NCI-H2196 (cell line): ENCODE measurements around the gene OSBPL2.

ENCODE experiments used
- DNase-seq: peaks from one replicate; lab custom pipeline; 2025; ENCODE audit not compliant: unreplicated experiment; lab: John Stamatoyannopoulos, UW

Gene OSBPL2

DNA sequence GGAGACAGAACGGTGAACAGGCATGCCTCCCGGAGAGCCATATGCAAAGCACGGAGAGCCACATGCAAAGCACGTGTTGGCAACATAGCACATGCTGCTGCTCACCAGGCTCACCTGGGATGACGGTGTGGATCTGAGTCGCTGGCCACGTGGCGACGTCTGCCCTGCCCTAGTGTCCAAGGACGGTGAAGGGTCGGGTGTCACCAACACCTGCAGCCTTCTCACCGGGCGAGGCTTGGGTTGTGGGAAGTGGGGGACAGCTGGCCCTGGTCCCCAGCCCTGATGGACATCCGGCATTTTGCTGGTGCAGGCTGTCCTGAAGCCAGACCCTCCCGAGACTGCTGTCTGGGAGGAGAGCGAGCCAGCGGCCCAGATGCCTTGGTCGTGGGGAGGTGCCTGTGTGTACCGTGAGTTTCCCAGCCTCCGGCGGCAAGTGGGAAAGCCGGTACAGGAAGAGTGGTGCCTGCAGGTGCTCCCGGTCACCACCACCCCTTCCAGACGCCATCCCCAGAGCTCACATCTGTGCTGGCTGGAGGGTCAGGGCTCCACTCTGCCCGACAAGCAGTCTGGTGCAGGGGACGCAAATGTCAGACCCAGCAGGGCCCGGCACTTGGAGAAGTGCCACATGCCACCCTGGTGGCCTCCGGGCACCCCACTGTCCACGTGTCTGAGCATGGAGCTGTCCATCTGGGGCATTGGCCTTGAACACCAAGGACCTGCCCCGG is 58.6 kb downstream of the OSBPL2 start:
- DNase-seq, result no peak

DNA sequence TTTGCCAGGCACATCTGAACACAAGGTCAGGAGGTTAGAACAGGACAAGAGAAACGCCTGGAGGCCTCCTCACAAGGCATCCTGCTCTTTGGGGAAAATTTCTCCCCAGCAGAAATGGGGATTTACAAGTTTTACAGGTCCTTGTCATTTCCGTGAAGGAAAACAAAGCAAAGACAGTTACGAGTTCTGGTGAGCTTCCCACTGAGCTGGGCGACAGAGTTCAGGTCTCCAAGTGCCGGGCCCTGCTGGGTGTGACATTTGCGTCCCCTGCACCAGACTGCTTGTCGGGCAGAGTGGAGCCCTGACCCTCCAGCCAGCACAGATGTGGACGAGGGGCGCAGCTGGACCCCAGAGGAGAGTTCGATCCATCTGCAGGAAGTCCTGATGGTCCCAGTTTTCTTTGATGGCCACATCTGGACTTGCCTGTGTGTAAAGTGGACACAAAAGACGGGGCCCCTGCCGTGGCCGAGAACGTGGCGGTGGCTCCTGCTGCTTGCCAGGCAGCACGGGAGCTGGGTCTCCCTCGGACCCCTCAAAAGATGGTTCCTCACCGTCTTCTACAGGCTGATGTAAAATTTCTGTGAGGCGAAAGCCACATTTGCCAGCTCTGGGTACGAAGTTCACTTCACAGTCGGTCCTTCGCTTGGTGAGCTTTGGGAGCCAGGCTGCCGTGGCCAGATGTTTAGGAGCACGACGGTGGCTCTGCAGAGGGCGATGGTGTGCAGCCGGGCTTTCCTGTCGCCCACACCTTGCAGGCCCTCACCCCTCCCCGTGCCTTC is 59.3 kb downstream of the OSBPL2 start:
- no peak for DNase-seq

DNA sequence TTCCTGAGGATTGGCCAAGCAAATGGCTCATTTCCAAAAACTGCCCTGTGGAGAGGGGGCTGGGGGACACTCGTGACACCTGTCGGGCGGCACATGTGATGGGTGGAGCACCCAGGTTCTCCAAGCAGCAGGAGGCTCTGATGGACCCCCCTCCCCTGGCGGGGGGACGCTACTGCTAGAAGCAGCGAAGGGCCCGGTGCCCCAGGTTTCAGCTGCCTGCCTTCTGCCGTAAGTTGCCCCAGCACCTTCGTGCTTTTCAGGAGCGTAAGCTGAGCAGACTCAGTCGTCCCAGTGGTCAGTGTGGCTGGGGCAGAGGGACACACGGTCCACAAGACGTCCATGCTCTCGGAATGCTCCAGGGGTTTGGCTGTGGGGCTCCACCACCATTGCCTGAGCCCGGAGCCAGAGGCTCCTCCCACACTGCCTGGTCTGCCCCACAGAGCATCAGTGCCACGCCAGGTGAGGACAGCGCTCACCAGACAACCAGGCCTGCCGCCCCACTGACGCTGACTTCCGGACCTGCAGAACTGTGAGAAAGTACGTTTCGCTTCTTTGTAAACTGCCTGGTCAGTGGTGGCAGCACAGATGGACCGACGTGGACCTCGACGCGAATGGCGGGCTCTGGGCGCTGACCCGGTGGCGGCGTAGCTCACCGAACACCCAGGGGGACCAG is 60.4 kb downstream of the OSBPL2 start:
- no peak for DNase-seq

DNA sequence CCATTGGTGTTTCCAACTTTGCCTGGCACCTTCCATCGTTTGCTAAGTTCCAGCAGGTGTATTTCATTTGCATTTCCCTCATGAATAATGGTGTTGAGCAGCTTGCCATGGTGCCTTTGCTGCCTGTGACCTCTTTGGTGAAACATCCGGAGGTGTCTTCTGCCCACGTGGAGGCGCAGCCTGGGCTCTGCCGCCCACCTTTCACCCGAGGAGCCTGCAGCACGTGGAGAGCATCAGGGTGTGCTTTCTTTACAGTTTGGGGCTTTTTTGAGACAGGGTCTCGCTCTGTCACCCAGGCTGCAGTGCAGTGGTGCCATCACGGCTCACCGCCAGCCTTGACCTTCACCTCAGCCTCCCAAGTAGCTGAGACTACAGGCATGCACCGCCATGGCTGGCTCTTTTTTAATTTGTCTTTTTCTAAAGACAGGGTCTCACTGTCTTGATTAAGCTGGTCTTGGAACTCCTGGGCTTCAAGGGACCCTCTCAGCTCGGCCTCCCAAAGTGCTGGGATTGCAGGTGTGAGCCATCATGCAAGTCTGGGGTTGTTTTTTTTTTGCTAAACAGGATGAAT is 61.4 kb downstream of the OSBPL2 start:
- DNase-seq, result no peak

DNA sequence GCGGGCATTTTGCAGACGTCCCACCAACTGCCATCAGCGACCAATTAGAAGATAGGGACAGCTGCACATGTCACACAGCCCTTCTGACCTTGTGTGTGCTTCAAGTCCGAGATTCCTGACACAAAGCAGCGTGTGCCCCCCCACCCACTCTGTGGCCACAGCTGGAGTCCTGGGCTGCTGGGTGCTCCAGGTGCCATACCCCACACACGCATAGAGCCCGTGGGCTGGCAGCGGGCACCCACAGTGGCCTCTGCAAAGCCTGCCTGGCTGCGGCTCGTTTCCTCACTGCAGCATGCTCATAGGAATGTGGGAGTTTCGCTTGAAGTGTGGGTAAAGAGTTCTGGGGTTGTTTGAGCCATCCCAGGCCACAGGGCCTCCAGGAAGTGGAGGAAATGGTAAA is 62.0 kb downstream of the OSBPL2 start:
- DNase-seq, result no peak

DNA sequence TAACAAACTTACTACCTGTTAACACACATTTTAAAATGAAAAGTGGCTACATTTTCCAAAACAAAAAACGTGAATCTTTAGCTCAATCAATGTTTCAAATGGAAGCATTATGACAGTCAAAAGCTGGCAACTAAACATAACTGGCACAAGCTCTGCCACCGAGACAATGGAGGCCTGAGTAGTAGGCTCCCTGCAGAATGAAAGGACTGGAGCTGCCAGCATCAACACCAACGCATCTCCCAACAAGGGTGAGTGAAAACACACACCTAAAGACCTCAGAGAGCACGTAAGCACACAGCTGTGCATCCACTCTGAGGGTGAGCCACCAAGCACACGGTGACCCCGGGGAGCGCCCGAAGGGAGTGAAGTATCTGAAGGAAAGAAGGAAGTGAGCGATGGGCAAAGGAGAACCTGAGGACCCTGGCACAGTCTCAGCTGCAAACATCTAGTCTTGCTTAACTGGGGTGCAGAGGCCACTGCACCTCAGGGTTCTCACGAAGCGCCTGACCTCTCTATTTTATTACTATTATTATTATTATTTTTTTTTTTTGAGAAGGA is 62.9 kb downstream of the OSBPL2 start:
- no peak for DNase-seq

DNA sequence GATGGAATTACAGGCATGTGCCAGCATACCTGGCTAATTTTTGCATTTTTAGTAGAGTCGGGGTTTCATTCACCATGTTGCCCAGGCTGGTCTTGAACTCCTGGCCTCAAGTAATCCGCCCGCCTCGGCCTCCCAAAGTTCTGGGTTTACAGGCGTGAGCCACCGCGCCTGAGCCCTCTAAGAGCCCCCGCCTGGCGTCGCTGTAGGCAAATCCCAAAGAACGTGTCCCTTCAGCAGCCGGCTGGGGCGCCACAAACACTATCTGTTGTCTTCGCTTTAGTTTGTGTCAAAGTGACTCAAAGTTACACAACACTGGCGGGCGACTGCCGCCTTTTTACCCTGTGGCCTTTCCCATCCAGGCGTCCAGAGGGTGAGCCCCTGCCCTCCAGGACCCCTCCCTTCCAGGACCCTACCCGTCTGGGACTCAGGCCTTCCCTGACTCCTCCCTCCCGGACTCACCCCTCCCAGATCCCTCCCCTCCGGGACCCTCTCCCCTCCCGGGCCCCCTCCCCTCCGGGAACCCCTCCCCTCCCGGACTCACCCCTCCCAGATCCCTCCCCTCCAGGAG is 63.5 kb downstream of the OSBPL2 start:
- peak; percentile 91 for DNase-seq

DNA sequence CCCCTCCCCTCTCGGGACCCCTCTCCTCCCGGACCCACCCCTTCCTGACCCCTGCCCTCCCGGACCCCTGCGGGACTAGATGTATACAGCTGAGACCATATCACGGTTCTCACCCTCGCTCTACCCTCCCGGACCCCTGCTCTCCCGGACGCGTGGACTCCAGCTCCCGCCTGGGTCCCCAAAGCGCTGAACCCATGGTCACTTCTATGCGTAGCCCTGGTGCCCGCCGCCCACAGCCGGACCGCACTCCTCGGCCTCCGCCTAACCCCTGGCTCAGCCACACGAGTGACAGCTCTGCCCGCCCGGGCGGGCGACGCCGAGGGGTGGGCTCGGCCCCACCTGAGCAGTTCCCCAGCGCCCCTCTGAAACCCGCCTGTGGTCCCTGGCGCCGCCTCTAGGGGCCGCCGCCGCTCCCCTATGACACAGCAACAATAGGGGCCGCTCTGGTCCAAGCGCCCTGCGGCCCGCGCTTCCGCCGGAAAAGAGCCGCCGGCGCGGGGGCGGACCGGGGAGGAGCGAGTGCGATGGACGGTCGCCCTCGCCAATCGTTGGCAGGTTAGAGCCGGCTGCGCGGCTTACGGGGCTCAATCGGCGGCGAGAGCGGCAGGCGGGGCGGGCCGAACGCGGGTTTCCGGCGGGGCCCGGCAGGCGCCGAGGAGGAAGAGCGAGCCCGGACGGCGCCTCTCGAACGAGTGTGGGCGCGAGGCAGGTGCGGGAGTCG is 64.2 kb downstream of the OSBPL2 start, which contains the start of gene ADRM1:
ADRM1 (plus strand) TSS at position 657 of the 721 bp plus-strand sequence. CDS start 572 bp downstream, outside the sequence.
- DNase-seq, result peak; percentile 98

DNA sequence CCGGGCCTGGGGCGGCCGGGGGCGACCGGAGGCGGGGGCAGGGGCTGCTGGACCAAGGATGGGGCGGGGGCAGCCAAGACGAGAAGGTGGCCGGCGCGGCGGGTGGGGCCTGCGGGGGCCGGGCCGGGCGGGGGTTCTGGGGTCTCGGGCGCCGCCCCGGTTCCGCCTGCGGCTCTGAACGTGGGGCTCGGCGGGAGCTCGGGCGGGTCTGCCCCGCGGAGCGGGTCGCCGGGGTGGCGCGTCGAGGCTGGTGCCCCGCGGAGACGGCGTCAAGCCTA is 64.7 kb downstream of the OSBPL2 start:
- no peak for DNase-seq

DNA sequence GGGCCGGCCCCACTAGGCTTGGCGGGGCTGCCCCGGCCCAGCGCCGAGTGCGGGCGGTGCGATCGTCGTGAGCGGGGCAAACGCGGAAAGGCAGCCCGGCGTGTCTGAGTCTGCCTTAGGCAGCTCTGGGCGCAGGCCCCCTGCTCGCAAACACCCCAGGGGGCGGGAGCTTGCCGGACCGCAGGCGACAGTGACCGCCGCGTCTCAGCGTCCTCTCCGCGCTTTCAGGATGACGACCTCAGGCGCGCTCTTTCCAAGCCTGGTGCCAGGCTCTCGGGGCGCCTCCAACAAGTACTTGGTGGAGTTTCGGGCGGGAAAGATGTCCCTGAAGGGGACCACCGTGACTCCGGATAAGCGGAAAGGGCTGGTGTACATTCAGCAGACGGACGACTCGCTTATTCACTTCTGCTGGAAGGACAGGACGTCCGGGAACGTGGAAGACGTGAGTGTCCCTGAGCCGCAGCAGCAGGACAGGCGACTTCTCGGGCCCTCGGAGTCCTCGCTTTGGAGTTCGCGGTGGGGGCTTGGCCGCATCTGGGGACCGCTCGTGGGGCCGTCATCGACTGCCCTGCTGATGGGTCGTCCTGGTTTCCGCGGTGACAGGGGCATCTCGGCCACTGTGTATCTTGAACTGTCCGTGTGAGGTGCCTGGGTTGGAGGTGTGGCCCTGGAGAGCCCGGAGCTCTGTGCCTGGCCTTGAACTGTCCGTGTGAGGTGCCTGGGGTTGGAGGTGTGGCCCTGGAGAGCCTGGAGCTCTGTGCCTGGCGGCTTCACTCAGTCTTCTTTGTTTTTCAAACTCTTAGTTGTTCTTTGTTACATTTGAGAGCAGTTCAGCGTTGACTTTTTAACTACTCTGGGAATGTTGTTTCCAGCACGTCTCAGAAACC is 65.3 kb downstream of the OSBPL2 start:
- no peak for DNase-seq

DNA sequence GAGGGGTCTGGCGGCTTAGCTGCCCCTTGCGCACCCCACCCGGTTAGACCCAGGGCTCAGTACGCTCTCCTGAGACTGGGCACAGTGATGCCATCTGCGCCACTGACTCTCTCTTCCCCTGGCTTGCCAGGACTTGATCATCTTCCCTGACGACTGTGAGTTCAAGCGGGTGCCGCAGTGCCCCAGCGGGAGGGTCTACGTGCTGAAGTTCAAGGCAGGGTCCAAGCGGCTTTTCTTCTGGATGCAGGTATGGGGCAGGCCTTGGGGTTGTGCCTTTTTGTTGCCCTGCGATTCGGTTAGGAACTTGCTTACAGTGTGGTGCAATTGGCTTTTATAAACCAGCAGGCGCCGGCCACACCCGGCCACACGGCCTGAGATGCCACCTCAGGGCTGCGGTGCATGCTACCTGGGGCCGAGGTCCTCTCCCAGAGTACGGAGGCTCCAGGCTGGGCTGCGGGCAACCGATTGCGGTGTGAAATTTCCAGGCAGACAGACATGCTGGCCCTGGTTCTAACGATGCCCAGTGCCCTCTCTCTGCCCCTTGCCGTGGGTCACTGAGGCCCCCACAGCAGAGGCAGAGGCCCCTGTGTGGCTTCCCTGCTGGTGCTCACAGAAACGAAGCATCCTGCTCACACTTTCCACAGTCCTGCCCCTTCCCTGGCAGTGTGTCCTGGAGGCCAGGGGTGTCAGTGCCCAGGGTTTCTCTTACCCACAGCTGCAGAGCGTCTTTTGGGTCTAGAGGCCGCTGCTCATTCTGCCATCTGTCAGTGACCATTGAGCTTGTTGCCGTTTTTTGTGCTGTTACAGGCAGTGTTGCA is 66.2 kb downstream of the OSBPL2 start:
- DNase-seq, result no peak

DNA sequence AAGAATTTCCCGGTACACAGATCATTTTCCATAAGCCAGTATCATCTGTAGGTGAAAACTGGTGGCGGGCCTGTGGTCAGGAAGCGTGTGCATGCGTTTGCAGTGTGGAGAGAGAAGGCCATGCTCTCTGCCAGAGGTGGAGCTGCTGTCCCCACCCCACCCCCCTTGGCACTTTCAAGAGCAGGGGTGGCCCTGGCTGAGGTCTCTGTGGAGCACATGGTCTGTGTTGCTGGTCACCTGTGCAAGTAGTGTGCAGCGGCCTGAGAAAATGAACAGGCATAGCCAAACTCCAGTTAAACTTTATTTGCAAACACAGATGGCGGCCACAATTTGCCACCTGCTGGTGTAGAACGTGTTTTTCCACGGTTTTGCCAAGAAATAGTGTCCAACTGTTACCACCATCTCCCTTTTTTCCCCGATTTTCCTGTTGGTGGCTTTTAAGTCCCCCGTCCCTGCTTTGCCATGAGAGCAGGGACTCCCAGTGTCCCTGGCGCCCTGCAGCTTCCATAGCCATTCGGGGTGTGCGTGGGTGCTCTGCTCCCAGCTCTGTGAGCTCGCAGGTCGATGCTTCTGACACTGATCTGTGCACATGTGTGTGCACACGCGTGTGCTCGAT is 66.9 kb downstream of the OSBPL2 start:
- DNase-seq, result no peak

DNA sequence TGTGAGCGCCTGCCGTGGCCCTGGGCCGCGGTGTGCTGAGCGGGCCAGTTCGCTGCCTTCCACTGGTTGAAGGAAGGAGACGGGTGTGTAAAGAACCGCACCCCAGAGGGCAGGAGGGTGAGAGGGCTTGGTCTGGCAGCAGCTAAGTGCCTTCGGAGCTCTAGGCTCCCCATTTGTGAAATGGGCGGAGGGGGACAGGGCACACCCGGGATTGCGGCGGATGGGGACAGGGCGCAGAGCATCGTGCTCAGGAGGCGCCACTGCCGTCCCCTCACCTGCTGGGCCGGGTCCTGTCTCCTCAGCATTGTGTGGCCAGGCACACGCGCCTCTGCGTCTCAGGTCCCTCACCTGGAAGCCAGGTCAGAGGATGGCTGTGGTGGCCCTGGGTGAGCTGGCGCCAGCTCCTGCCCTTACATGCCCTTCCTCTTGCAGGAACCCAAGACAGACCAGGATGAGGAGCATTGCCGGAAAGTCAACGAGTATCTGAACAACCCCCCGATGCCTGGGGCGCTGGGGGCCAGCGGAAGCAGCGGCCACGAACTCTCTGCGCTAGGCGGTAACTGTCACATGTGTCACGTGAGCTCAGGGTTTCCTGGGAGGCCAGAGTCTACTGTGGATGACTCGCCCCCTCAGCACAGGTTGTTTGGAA is 67.6 kb downstream of the OSBPL2 start:
- no peak for DNase-seq

DNA sequence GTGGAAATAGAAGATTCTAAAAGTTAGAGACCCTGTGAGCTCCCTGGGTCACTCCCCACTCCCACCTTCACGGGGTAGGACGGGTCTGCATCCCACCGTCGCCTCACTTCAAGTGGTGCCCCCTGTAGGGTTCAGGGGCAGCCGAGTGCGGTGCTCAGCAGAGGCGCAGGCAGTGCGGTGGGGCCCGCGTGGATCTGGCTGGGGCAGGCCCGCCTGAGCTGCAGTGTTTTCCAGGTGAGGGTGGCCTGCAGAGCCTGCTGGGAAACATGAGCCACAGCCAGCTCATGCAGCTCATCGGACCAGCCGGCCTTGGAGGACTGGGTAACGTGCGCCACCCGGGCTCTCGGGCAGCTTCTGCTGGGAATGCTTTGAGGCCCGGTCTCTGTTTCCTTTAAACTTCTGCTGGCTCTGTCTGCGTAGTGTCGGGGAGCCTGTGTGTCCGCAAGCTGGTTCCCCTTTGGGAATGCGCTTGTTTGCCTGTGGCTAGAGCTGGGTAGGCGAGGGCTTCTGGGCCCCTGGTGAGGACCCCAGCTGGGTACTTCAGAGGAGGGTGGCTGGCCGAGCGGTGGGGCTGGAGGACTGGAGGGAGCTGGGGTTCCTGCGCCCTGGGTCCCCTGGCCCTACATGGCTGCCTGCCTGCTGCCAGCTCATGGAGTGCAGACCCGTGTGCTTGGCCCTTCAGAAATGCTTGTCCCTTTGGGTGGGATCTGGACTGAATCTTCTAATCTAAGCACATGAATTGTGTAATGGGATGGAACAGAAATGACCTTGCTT is 68.3 kb downstream of the OSBPL2 start:
- no peak for DNase-seq

DNA sequence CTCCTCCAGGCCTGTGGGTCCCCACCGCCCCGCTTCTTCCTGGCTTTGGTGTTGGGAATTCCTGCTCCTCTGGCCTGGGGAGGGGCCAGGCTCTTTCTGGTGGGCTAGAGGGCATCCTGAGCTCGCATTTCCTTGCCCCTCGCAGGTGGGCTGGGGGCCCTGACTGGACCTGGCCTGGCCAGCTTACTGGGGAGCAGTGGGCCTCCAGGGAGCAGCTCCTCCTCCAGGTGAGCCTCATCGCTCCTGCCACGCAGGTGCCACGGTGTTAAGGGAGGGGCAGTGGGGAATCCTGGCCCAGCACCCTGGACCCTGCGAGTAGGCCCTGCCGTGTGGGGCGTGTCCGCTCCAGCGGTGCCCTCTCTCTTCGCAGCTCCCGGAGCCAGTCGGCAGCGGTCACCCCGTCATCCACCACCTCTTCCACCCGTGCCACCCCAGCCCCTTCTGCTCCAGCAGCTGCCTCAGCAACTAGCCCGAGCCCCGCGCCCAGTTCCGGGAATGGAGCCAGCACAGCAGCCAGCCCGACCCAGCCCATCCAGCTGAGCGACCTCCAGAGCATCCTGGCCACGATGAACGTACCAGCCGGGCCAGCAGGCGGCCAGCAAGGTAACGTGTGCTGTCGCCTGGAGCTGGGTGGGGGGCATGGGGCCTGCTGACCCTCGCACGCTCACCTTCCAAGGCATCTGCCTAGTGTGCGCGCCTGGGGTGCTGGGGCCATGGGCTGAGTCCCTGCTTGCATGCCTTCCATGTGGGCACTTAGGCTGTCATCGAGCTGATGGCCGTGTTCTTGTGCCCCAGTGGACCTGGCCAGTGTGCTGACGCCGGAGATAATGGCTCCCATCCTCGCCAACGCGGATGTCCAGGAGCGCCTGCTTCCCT is 69.1 kb downstream of the OSBPL2 start:
- peak; percentile 25 for DNase-seq
